Measurements from ENCODE around the gene DVL1. TPM values are rescaled to one million over a fixed set of nuclear protein-coding genes. Genes with fewer than 3 reads are reported as not detected.

The DVL1 gene
- total and polyA plus RNA-seq, 9 of the 15 experiments (the other 6 are each of a cell fraction or from before 2014, with no cell fraction given) = 0.62 to 135 (median 24.3) TPM

- TF ChIP-seq ZKSCAN3 (CRISPR knock-in tag; IDR thresholded peaks at IDR 0.05) (no peak), PTRF (tag; IDR thresholded peaks at IDR 0.05) (no peak), ARID1B (IDR thresholded peaks at IDR 0.05) (peak; percentile 65), ZNF24 (IDR thresholded peaks at IDR 0.05) (no peak), USF2 (CRISPR knock-in tag; IDR thresholded peaks at IDR 0.05) (no peak), SIN3B (IDR thresholded peaks at IDR 0.05; ENCODE audit: low read depth) (no peak), FOSL1 (tag; conservative IDR thresholded peaks at IDR 0.05) (peak; percentile 82), NEUROD1 (IDR thresholded peaks at IDR 0.05; ENCODE audit: borderline replicate concordance, low read depth, low read length, partially characterized antibody) (peak; percentile 24), ZNF408 (CRISPR knock-in tag; IDR thresholded peaks at IDR 0.05; ENCODE audit: low read depth) (no peak), SMARCE1 (IDR thresholded peaks at IDR 0.05) (peak; percentile 54; the same call in 1 of the 2 replicates), PBX2 (CRISPR knock-in tag; IDR thresholded peaks at IDR 0.05; ENCODE audit: low read depth) (no peak), PBX2 (tag; conservative IDR thresholded peaks at IDR 0.05; ENCODE audit: low read depth) (no peak), ZNF445 (CRISPR knock-in tag; IDR thresholded peaks at IDR 0.05; ENCODE audit: low read depth) (no peak), PKNOX1 (IDR thresholded peaks at IDR 0.05) (no peak), ETV5 (CRISPR knock-in tag; IDR thresholded peaks at IDR 0.05; ENCODE audit: low read depth) (peak; percentile 69; the same call in 1 of the 2 replicates), ZZZ3 (IDR thresholded peaks at IDR 0.05) (no peak), GABPA (tag; conservative IDR thresholded peaks at IDR 0.05; ENCODE audit: low read depth) (0 out of 2 replicates have a peak, but pooled peaks have one; percentile 5), HDGF (IDR thresholded peaks at IDR 0.05) (no peak), MAZ (CRISPR knock-in tag; conservative IDR thresholded peaks at IDR 0.05 in 1 of 2, IDR thresholded peaks at IDR 0.05 in 1 of 2) (peak in 1 of 2 experiments; percentile 64; a peak in 3 of 4 replicates), RBBP5 (IDR thresholded peaks at IDR 0.05; ENCODE audit: borderline replicate concordance, insufficient read depth, low read length, poor library complexity, severe bottlenecking) (peak; percentile 33), ZNF644 (tag; IDR thresholded peaks at IDR 0.05; ENCODE audit: low read depth) (no peak), VEZF1 (CRISPR knock-in tag; IDR thresholded peaks at IDR 0.05) (peak; percentile 91), ZFX (CRISPR knock-in tag; IDR thresholded peaks at IDR 0.05) (peak; percentile 27), POLR2A (conservative IDR thresholded peaks at IDR 0.05) (no peak; the same call in 1 of the 2 replicates)
These were observed 43.7 kb downstream of the DVL1 start (continued) for GRCh38 chr1:1305300-1306069.
